GM12865 (cell line): ENCODE measurements around the gene B4GALT2.
A peak's percentile ranks its signal among the peaks of the same experiment; 100 is the strongest.

Experiments
- DNase-seq: peaks from one replicate; pipeline ENCODE4 v3.0.0; 2010; ENCODE audit warnings: low read depth
- H3K4me3 ChIP-seq: 2 replicates; pipeline ENCODE4 v1.5.1; 2011; ENCODE audit warnings: mild to moderate bottlenecking, low read depth, low read length, control low read depth
- TF ChIP-seq, protein P1 (sequence below): IDR thresholded peaks from 2 replicates; pipeline ENCODE4 v1.5.1; 2011; ENCODE audit warnings: low read length, control low read depth, low read depth, inconsistent platforms; ENCODE audit not compliant: insufficient read depth; ENCODE audit errors: missing control alignments

Gene B4GALT2

DNA sequence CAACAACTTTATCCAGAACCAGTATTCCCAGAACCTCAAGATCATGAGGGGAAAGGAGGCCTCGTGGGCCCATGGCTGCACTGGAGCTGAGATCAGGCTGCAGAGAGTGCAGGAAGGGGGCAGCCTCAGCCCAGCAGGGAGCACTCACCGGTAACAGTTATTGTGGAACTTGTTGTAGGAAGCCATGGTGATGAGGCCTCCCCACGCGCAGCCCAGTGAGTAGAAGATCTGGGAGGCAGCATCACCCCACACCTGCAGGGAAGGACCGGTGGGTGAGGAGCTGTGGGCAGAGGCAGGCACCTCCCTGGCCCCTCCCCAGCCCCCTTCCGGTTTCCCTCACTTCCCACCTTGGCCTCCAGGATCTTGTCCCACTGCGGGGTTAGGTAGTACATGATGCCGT, 23.2 kb downstream of the B4GALT2 start:
- DNase-seq = no peak
- no peak overlapping the region for H3K4me3 ChIP-seq
- TF ChIP-seq, protein P1, sequence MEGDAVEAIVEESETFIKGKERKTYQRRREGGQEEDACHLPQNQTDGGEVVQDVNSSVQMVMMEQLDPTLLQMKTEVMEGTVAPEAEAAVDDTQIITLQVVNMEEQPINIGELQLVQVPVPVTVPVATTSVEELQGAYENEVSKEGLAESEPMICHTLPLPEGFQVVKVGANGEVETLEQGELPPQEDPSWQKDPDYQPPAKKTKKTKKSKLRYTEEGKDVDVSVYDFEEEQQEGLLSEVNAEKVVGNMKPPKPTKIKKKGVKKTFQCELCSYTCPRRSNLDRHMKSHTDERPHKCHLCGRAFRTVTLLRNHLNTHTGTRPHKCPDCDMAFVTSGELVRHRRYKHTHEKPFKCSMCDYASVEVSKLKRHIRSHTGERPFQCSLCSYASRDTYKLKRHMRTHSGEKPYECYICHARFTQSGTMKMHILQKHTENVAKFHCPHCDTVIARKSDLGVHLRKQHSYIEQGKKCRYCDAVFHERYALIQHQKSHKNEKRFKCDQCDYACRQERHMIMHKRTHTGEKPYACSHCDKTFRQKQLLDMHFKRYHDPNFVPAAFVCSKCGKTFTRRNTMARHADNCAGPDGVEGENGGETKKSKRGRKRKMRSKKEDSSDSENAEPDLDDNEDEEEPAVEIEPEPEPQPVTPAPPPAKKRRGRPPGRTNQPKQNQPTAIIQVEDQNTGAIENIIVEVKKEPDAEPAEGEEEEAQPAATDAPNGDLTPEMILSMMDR = no peak

DNA sequence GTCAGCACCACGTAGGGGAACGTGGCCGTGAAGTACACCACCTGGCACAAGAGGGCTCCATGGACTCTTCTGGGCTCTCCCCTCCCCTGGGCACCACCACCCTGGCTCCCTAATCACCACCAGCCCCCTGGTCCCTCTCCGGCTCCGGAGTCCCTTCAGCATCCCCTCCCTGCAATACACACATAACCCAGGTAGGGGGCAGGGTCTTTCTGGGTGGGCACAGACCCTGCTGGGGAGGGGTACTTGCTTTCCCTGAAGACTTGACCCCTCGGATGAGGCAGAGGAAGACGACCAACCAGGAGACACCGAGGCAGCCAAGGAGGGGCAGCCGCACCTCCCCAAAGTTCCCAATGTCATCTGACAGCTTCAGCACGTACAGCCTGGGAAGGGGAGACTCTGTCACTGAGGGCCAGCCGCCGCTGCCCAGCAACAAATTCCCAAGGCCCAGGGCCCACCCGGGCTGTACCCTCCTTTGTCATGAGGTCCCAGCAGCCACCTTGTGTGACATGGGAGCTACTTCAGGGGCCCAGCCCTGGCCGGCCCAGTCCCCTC, 23.7 kb downstream of the B4GALT2 start:
- DNase-seq = no peak
- H3K4me3 ChIP-seq = no peak overlapping the region
- TF ChIP-seq, protein P1 = peak; percentile 9

DNA sequence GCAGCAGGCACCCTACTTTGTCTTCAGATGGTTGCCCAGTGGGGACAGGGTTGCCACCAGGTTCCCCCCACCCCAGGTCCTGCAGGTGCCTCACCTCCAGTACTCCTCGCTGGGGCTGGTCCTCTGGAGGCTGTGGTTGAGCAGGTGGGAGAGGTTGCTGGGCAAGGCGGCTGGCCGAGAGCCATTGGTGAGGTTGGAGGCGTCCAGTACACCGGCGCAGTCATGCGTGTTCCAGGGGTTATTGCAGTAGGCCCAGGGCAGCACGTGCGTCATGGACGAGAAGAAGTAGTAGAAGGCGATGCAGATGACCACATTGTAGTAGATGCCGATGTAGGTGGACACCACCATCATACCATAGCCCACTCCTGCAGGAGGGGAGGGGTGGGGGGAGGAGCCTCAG, 29.2 kb downstream of the B4GALT2 start:
- DNase-seq = no peak
- no peak overlapping the region for H3K4me3 ChIP-seq
- TF ChIP-seq, protein P1 = no peak

DNA sequence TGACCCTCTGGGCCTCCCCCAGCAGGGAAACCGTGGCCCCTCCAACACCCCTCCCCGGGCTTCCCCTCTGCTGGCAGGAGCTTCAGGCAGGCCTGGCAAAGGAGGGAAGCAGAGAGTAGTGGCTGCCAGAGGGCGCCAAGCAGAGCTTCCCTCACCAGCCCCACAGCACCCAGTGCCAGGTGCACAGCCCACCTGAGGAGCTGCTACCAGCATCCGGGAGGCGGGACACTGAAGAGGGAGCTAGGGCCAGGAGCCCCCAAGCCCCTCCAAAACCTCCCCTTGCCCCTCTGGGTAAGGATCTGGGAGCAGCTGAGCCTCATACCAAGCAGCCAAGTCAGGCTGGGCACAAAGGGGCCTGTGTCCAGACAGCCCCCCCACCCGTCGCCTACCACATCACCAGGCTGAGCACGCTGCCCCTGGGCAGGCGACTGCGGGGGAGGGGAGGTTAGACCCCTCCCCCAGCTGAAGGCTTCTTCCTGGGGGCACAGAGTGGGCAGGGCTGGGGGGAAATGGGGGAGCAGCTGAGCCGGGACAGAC, 32.0 kb downstream of the B4GALT2 start:
- no peak for DNase-seq
- TF ChIP-seq, protein P1 = no peak
- no peak overlapping the region for H3K4me3 ChIP-seq

DNA sequence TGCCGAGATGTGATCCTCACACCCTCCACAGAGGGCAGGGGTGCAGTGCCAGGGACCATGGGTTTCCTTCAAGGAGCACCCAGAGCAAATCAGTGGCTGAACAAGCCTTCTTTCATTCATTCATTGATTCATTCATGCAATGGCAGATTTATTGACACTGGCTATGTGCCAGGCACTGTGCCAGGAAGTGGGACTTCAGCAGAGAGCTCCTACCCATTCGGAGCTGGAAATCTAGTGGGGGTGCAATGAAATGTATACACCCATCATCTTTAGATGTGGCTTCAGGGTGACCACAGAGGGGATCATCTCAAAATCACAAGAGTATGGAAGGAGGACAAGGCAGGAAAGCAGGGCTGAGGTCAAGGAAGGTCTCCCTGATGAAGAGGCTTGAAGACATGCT, 33.4 kb downstream of the B4GALT2 start:
- no peak for DNase-seq
- TF ChIP-seq, protein P1 = no peak
- no peak overlapping the region for H3K4me3 ChIP-seq

DNA sequence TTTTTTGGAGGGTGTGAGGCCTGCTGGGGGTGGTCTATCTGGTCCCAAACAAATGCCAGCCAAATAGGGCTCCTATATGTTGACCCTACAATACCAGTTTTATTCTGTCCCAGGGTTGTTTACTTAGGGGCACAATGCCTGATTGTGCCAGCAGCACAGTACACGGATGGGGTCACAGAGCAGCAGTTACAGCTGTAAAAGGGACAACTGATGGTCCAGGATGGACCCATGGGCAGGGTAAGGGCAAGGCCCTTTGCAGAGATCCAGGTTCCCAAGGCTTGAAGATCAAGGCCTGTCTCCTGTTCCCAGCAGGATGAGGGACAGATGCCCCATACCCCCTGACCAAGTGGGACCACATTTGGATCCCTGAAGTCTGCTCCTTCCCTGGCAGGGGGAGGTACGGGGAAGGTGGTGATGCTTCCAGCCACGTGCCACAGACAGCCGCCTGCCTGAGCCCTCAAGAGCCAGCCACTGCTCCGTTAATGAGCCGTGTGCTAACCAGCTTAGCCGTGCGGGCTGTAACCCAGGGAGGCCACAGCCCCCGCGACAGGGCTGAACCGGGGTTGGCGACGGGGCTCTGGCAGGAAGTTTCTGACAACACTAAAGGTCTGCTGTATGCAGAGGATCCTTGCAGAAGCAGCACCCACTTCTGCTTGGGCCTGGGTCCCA, 34.1 kb downstream of the B4GALT2 start:
- H3K4me3 ChIP-seq = no peak overlapping the region
- TF ChIP-seq, protein P1 = no peak
- DNase-seq = no peak
